Epithelial cell of prostate (primary cell): ENCODE results near the gene ACOT12.

Experiments
- DNase-seq: peaks from one replicate; pipeline ENCODE4 v3.0.0-alpha.2; 2011; ENCODE audit warnings: low read depth, low spot score
- H3K27ac ChIP-seq: fragments of 450-650 bp; 2 replicates; pipeline ENCODE4 v1.5.1; 2017; ENCODE audit warnings: mild to moderate bottlenecking

Gene ACOT12

DNA sequence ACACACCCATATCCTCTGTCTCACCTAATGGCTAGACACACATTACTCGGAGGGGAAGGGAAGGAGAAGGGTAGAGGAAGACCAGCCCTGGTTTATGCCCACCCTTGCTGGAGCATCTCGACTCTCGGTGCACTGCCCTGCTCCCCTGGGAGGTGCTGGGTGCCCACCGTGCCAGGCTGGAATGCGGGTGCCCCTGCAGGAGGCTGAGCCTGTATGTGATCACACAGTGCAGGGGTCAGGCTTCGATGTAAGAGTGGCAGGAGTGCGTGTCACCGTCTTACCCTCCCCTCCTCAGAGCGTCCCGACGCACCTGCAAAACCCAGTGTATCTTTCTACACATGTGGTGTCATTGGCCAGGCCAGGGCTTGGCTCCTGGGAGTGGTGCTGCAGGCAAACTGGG lies 7.3 kb upstream of the ACOT12 start:
- no peak overlapping the region for H3K27ac ChIP-seq
- no peak for DNase-seq

DNA sequence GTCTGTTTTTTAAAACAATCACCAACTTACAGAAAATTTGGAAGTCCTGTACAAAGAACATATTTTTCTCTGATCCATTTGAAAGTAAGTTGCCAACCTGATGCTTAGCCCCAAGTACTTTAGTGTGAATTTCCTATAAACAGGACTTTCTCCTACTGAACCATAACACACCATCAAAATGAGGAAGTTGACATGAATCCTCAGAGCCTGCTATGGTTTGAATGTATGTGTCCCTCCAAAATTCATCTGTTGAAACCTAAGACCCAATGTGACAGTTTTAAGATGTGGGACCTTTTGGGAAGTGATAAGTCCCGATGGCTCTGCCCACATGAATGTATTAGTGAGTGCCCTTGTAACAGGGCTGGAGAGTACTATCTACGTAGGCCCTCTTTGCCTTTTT lies 6.4 kb upstream of the ACOT12 start:
- H3K27ac ChIP-seq = no peak overlapping the region
- no peak for DNase-seq

- H3K27ac ChIP-seq = no peak overlapping the region
- no peak for DNase-seq
Measured at GRCh38 chr5:81398741-81399140, 4.8 kb upstream of the ACOT12 start.

DNA sequence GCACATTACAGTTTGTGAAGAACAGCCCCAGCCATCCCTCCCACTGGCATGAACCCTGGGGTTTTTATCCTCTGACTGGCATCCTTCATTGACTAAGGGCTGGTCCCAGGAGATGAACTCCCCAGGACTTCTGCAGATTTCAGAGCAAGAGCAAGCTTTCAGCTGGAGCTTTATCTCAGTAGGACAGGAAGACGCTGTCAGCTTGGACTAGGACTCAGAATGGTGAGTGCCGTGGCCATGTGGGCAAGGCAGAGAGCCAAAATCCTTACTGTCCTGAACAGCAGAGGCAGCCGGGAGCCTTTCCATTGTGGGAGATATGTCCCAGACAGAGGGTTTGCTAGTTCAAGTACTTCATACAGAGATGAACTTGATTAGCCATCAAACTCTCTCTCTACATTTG lies 3.2 kb upstream of the ACOT12 start:
- H3K27ac ChIP-seq = no peak overlapping the region
- DNase-seq = no peak

- no peak for DNase-seq
- H3K27ac ChIP-seq = no peak overlapping the region
Measured at GRCh38 chr5:81395262-81395661, 1.3 kb upstream of the ACOT12 start.

DNA sequence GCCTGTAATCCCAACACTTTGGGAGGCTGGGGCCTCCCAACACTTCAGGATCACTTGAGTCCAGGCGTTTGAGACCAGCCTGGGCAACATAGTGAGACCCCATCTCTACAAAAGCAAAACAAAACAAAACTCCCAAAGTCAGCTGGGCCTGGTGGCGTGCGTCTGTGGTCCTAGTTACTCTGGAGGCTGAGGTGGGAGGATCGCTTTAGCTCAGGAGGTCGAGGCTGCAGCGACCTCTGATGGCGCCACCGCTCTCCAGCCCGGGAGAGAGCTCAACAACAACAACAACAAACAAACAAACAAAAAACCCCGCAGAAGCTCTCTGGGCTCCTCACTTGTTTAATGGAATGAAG lies 528 bp downstream of the ACOT12 start:
- H3K27ac ChIP-seq = no peak overlapping the region
- DNase-seq = no peak

DNA sequence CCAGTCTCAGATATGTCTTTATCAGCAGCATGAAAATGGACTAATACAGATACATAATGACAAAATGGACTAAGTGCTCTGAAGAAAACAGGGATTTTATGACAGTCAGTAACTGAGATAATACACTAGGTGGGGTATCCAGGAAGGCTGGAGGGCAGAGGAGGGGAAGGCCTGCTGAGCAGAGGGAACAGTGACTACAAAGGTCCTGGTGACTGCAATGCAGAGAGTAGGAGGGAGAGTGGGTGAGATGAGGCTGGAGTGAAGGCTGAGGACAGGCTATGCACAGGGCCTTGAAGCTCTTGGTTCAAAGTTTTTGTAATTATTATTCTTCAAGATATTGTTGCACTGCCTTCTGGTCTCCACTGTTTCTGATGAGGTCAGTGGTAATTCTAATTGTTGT lies 4.9 kb downstream of the ACOT12 start:
- H3K27ac ChIP-seq = no peak overlapping the region
- DNase-seq = no peak

GRCh38 chr5:81388169-81388568 lies 5.8 kb downstream of the ACOT12 start:
- no peak overlapping the region for H3K27ac ChIP-seq
- DNase-seq = no peak

DNA sequence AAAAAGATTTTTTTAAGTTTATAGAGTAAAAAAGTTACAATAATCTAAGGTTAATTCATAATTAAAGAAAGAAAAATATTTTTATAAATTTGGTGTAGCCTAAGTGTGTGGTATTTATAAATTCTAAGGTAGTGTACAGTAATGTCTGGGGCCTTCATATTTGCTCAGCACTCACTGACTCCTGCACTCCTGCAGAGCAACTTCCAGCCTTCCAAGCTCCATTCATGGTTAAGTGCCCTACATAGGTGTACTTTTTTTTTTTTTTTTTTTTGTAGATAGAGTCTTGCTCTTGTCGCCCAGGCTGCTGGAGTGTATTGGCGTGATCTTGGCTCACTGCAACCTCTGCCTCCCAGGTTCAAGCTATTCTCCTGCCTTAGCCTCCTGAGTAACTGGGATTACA lies 10.1 kb downstream of the ACOT12 start:
- no peak overlapping the region for H3K27ac ChIP-seq
- no peak for DNase-seq

GRCh38 chr5:81371354-81371876 lies 22.5 kb downstream of the ACOT12 start:
- no peak overlapping the region for H3K27ac ChIP-seq

DNA sequence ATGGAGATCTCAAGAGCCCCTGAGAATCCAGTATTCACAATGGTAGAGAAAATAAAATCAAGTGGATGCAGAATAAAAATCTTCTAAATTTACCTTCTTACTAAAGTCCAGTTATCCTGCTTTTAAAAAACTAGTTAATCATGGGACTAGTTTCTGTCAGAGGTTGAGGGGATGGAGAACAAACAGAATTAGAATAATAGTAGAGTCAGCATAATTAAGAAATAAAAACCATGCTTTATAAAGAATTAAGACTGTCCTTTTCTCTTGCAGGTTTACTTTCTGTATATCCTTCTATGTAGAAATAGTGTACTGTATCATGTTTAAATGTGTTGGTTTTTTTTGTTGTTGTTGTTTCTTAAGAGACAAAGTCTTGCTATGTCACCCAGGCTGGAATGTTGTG lies 23.0 kb downstream of the ACOT12 start:
- no peak overlapping the region for H3K27ac ChIP-seq
- DNase-seq = no peak

More at GRCh38 chr5:81371354-81371876, 22.5 kb downstream of the ACOT12 start:
- DNase-seq = no peak

DNA sequence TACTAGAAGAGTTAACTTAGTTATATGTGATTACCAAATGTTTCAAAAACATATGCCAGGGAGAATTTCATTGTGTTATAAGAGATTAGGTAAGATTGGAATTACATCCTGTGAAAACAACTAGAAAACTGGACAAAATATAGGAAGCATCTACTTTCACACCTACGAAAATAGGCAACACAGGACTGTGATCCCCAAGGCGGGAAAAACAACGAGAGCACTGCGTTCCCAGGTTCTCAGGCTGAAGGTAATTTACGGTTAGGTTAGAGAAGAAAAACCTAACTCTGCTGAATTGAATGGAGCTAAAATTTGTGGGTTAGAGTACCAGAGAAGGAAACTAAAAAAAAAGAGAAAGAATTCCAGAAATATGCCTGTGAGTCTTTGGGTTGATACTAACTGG lies 28.4 kb downstream of the ACOT12 start:
- H3K27ac ChIP-seq = no peak overlapping the region
- no peak for DNase-seq

DNA sequence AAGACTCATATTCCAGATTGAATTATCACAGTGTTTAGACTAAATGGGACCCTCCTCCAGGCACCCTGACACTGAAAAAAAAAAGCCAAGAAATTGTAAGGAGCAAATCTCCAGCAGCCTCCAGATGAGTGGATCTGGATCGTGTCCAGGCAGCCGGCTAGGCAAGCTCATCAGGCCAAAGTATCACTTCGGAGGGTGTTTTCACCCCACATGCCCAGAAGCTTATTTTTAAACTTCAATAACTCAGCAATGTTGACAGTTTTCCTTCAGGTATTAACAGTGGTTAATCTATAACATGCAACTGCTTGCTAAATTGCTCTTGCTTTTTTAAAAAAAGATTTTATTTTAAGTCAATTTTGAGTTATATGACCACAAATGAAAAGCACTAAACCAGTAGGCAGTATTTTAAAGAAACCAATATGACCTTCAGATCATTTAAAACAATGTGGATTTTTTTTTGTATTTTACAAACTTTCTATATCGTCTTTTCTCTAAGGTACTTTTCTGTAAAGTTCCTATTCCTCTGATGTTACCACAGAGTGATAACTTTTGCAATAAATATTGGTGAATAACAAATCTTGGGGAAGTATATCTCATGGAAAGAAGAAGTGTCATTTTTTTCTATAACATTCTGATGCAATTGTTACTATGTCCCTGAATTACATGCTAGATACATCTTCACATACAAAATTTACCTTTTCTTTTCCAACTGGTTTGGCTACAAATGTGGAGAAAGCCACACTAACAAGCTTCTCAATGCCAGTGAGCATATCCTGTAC lies 30.7 kb downstream of the ACOT12 start:
- no peak overlapping the region for H3K27ac ChIP-seq
- no peak for DNase-seq

- no peak overlapping the region for H3K27ac ChIP-seq
- DNase-seq = no peak
Measured at GRCh38 chr5:81361600-81361999, 32.3 kb downstream of the ACOT12 start.

DNA sequence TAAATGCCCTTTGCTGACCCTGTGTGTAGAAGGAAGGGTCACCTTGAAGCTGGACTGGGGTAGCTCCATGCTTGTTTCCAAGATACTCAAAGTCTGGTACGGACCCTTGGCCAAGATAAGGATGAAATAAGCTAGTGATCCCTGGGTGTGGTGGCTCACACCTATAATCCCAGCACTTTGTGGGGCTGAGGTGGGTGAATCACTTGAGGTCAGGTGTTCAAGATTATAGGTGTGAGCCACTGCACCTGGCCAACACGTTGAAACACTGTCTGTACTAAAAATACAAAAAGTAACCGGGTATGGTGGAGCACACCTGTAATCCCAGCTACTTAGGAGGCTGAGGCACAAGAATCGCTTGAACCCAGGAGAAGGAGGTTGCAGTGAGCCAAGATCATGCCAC lies 33.3 kb downstream of the ACOT12 start:
- DNase-seq = no peak
- H3K27ac ChIP-seq = no peak overlapping the region

DNA sequence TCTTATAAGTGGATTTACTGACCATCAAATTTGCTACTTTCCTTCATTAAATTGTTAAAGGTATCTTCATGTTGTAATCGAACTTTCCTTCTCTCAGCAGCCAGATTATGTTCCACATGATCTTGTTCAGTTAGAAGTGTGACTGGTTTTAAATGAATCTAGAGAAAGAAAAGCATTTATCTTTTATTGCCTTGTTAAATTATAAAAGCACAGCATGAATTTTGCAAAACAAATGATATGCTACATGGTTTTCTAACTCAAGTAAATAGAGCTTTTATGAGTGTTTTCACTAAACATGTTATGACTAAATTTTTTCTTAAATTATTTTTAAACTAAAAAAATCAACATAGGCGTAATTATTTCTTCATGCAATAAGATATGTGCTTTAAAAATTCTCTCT lies 34.1 kb downstream of the ACOT12 start:
- no peak for DNase-seq
- H3K27ac ChIP-seq = no peak overlapping the region

DNA sequence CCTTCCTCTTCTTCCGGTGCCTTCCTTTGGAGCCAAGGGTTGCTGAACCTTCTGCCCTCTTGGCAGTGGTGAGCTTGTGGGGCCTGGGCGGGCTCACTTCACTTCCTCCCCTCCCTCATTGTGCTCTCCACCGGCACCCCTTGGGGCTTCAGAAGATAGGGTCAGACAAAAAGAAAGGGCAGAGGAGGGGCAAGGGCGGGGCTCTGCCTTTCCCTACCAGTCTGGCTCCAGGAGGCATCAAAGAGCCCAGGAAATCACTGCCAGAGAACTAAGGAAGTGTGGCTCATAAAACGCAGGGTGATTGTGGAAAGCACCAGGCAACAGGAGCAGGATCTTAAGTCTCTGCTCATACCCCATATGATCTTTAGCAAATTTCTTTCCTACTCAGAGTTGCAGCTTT lies 34.8 kb downstream of the ACOT12 start:
- DNase-seq = no peak
- no peak overlapping the region for H3K27ac ChIP-seq

DNA sequence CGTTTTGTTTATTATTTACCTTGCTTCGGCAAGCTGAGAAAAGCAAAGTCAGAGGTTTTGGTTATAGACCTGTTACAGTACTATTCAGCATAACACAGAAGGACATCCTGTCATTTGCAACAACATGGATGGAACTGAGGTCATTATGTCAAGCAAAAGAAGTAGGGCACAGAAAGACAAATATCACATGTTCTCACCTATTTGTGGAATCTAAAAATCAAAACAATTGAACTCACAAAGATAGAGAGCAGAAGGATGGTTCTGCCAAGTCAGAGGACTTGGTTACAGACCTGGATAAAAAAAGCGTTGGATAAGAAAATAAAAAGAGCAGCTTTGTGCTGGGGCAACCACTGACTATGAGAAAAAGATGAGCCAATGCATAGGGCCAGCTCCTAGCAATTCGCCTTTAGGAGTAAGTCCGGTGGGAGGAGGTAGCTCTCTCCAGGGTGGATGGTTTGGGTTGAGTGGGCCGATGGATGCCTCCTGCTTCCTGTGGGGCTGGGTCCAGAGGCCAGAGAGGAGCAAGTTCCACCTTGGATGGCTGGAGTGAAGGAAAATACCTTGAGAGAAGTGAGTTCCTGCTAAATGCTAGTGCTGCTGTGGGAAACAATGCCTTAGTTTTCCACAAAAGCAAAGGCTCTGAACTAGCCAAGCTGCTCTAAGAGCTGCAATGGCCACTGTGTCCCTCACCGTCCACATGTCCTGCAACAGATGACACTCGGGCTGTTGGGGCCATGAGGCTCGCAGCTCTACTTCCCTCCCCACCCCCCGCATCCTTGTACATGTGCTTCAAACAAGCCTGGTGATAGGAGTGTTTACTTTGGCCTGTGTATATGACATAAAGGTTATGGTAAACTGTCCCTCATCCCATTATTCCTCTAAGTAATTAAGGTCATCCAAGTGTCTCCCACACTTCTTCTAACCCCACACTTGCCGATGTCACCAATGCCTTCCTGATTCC lies 38.4 kb downstream of the ACOT12 start:
- no peak overlapping the region for H3K27ac ChIP-seq
- DNase-seq = no peak

DNA sequence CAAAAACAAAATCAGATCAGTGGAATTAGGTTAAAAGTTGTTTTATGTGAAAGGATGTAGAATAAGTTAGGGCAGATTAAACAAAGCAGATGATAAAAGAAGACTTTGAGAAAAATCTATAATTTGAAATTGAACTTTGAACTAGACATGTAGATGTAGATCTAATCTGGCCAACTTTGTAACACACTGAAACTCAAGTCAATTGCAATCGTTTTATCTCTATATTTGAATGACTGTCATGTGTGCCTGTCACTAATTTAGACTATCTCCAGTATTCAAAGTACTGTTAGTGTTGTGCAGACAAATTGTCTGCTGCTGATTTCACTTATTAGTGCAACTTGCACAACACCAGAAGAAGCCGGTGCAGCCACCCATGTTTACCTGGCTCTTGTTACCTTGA lies 39.8 kb downstream of the ACOT12 start:
- no peak overlapping the region for H3K27ac ChIP-seq
- DNase-seq = no peak

DNA sequence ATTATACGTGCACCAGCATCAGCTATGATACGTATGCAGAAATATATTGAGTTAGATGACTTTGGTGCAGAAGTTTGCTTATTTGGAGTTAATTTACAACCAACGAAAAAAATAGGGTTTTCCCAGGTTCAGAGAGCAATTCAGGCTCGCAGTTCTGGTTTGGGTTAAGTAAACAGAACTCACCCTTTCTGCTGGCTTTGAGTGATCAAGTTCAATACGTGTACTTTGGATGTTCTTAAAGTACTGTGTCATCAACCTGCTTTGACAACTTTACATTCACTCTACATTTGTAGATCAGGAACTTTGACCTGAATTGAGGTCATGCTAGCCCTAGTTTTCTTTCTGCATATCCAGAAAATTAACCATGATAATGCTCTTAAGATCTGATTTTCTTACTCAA lies 40.7 kb downstream of the ACOT12 start:
- no peak for DNase-seq
- H3K27ac ChIP-seq = no peak overlapping the region

DNA sequence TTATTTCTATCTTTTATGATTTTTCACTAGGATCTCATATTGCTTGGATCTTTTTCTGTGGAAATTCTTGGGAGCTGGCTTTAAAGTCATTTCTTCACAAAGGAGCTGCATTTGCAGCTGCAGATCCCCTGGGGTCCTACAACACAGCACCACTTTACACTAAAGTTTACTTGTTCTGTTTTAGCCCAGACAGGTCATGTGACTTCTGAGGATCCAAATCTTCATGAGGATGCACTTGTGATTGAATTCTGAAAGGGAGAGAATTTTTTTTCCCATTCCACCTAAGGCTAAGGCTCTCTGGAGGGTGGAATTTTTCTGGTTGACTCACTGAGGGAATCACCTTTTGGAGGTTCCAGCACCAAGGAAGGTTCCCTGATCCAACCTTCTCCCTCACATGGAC lies 43.4 kb downstream of the ACOT12 start:
- H3K27ac ChIP-seq = no peak overlapping the region
- DNase-seq = no peak
